Liver (tissue), 10 donors: ENCODE results near the gene DUSP9. TPM values are rescaled to one million over a fixed set of nuclear protein-coding genes. Genes with fewer than 3 reads are reported as not detected.

Source experiments
- DNase-seq: peaks from one replicate; pipeline ENCODE4 v3.0.0-alpha.2; 2017; ENCODE audit warnings: low spot score
- H3K27ac ChIP-seq, 2 donors: one replicate each; pipeline ENCODE4 v1.7.0; 2013; ENCODE audit warnings: inconsistent platforms in 2 of 2, low read length in 2 of 2, control low read depth in 1 of 2, low read depth in 1 of 2, mild to moderate bottlenecking in 1 of 2
- H3K27me3 ChIP-seq, 4 donors: one replicate each; pipeline versions ENCODE4 v1.6.1 to v1.7.0; 2013; ENCODE audit warnings: low read length in 3 of 4, inconsistent platforms in 1 of 4, mild to moderate bottlenecking in 1 of 4, moderate library complexity in 1 of 4; ENCODE audit not compliant: control insufficient read depth in 4 of 4, insufficient read depth in 4 of 4
- H3K36me3 ChIP-seq, 4 donors: one replicate each; pipeline versions ENCODE4 v1.6.1 to v1.7.0; 2013; ENCODE audit warnings: low read length in 3 of 4, mild to moderate bottlenecking in 3 of 4, low read depth in 1 of 4, moderate library complexity in 1 of 4; ENCODE audit not compliant: control insufficient read depth in 4 of 4, insufficient read depth in 3 of 4
- H3K4me1 ChIP-seq, 4 donors: one replicate each; pipeline versions ENCODE4 v1.6.1 to v1.7.0; 2013; ENCODE audit warnings: low read length in 3 of 4, mild to moderate bottlenecking in 3 of 4, moderate library complexity in 1 of 4; ENCODE audit not compliant: control insufficient read depth in 4 of 4, insufficient read depth in 4 of 4
- H3K4me3 ChIP-seq, 3 donors: one replicate each; pipeline versions ENCODE4 v1.6.1 to v1.7.0; 2013; ENCODE audit warnings: low read length in 3 of 3, control low read depth in 1 of 3, low read depth in 1 of 3, mild to moderate bottlenecking in 1 of 3
- H3K9ac ChIP-seq, 2 donors: one replicate each; pipeline ENCODE4 v1.7.0; 2013; ENCODE audit warnings: low read length in 2 of 2, mild to moderate bottlenecking in 2 of 2, moderate library complexity in 2 of 2, control low read depth in 1 of 2, low read depth in 1 of 2
- H3K9me3 ChIP-seq, 4 donors: one replicate each; pipeline versions ENCODE4 v1.6.1 to v1.7.0; 2013; ENCODE audit warnings: low read length in 3 of 4; ENCODE audit not compliant: control insufficient read depth in 4 of 4
- TAF1 ChIP-seq: conservative IDR thresholded peaks from 2 replicates; pipeline ENCODE4 v1.6.1; 2016; ENCODE audit warnings: antibody characterized with exemption, mild to moderate bottlenecking
- WGBS: extraction: QIAGEN DNeasy Blood & Tissue Kit; methylation state at CpG from one replicate; pipeline ENCODE4 v1.1.7; 2013; 5-methylcytosine and 5-hydroxymethylcytosine counted together
- polyA plus RNA-seq, 2 donors: library from polyadenylated mRNA; stranded (reverse) in 1 of 2; unstranded in 1 of 2; fragments of 200-250 nt in 1 of 2; fragments of >200 nt in 1 of 2; fragmentation: Nextera tagmentation in 1 of 2; extraction: Ambion mirVana in 1 of 2; gene quantifications; one replicate each; pipeline versions ENCODE4 v1.2.1 to v1.2.3, GENCODE V29; 2013 to 2015
- small RNA-seq: library from RNA; depleted of rRNA; stranded (forward); fragments of <200 nt; gene quantifications from one replicate; pipeline ENCODE3, GENCODE V24; 2014
- total RNA-seq, 2 donors: library from RNA; depleted of rRNA; stranded (reverse); fragments of >200 nt; gene quantifications; one replicate each; pipeline ENCODE4 v1.2.3, GENCODE V29; 2014
- donor health status: healthy.
- donor health status: healthy.
- donor health status: healthy.
- donor health status: healthy.
- donor health status: healthy.

The DUSP9 gene
- total and polyA plus RNA-seq, 4 donors: 0.42 to 164 (median 1.4) TPM

GRCh38 chrX:153700376-153700945 is 53.5 kb downstream of the DUSP9 start:
- no peak for DNase-seq
- Histone ChIP-seq H3K36me3 (peaks cover 0 to 23% (median 4%) of the 10 kb centered on the region in 4 donors), H3K9ac (no peak overlapping the region), H3K4me3 (no peak overlapping the region), H3K27me3 (no peaks in the 10 kb centered on the region), H3K9me3 (no peaks in the 10 kb centered on the region), H3K27ac (no peak overlapping the region), H3K4me1 (no peaks in the 10 kb centered on the region)
- WGBS: 78% methylated on average over 15 of the region's 15 CpGs
- TF ChIP-seq TAF1: no peak

Small RNA genes lying within 50 kb of the gene (small RNA-seq; reads per million reads assigned to genes)
- not detected for gene RN7SL687P

Other genes with a start within 250 kb of the DUSP9 start
- not detected for gene PNMA6E, start 245.9 kb upstream of the DUSP9 start, total RNA-seq
- gene PNMA6E, start 245.9 kb upstream of the DUSP9 start, polyA plus RNA-seq: not detected
- gene ZFP92, start 235.7 kb upstream of the DUSP9 start, total RNA-seq: 1 to 10 TPM in 1 of 2 donors, under 1 TPM in 1; 0.56 to 1.3 TPM
- gene ZFP92, start 235.7 kb upstream of the DUSP9 start, polyA plus RNA-seq: under 1 TPM; 0.24 to 0.31 TPM
- 1 to 10 TPM; 1.2 to 1.3 TPM for gene TREX2, start 201.1 kb upstream of the DUSP9 start, total RNA-seq
- under 1 TPM in 1 of 2 donors, not detected in 1; 0.13 TPM for gene TREX2, start 201.1 kb upstream of the DUSP9 start, polyA plus RNA-seq
- 1 to 10 TPM; 7.0 to 7.2 TPM for gene HAUS7, start 176.6 kb upstream of the DUSP9 start, total RNA-seq
- gene HAUS7, start 176.6 kb upstream of the DUSP9 start, polyA plus RNA-seq: 1 to 10 TPM; 8.4 to 8.9 TPM
- gene BGN, start 152.2 kb upstream of the DUSP9 start, total RNA-seq: 10 to 100 TPM; 11.7 to 30.7 TPM
- gene BGN, start 152.2 kb upstream of the DUSP9 start, polyA plus RNA-seq: 100 to 1,000 TPM in 1 of 2 donors, 10 to 100 TPM in 1; 58.8 to 131 TPM
- not detected for gene ATP2B3, start 129.6 kb upstream of the DUSP9 start, total RNA-seq
- gene ATP2B3, start 129.6 kb upstream of the DUSP9 start, polyA plus RNA-seq: not detected
- gene CCNQ, start 48.1 kb upstream of the DUSP9 start, total RNA-seq: 1 to 10 TPM; 8.9 to 9.7 TPM
- gene CCNQ, start 48.1 kb upstream of the DUSP9 start, polyA plus RNA-seq: 10 to 100 TPM in 1 of 2 donors, 1 to 10 TPM in 1; 9.9 to 14.7 TPM
- under 1 TPM in 1 of 2 donors, not detected in 1; 0.17 TPM for gene PNCK, start 26.6 kb downstream of the DUSP9 start, total RNA-seq
- under 1 TPM in 1 of 2 donors, not detected in 1; 0.02 TPM for gene PNCK, start 26.6 kb downstream of the DUSP9 start, polyA plus RNA-seq
- 10 to 100 TPM in 1 of 2 donors, under 1 TPM in 1; 0.84 to 44.4 TPM for gene SLC6A8, start 40.7 kb downstream of the DUSP9 start, total RNA-seq
- 1 to 10 TPM in 1 of 2 donors, under 1 TPM in 1; 0.25 to 1.9 TPM for gene SLC6A8, start 40.7 kb downstream of the DUSP9 start, polyA plus RNA-seq
- gene BCAP31, start 77.2 kb downstream of the DUSP9 start, total RNA-seq: 100 to 1,000 TPM in 1 of 2 donors, 10 to 100 TPM in 1; 64.6 to 101 TPM
- gene BCAP31, start 77.2 kb downstream of the DUSP9 start, polyA plus RNA-seq: 100 to 1,000 TPM; 136 to 158 TPM
- gene ABCD1, start 77.7 kb downstream of the DUSP9 start, total RNA-seq: 10 to 100 TPM in 1 of 2 donors, 1 to 10 TPM in 1; 5.6 to 10.8 TPM
- 1 to 10 TPM; 4.0 to 9.6 TPM for gene ABCD1, start 77.7 kb downstream of the DUSP9 start, polyA plus RNA-seq
- under 1 TPM; 0.42 to 0.50 TPM for gene PLXNB3, start 117.0 kb downstream of the DUSP9 start, total RNA-seq
- under 1 TPM; 0.11 to 0.69 TPM for gene PLXNB3, start 117.0 kb downstream of the DUSP9 start, polyA plus RNA-seq
- under 1 TPM in 1 of 2 donors, not detected in 1; 0.05 TPM for gene SRPK3, start 133.8 kb downstream of the DUSP9 start, total RNA-seq
- not detected for gene SRPK3, start 133.8 kb downstream of the DUSP9 start, polyA plus RNA-seq
- gene IDH3G, start 147.2 kb downstream of the DUSP9 start, total RNA-seq: 10 to 100 TPM; 23.3 to 30.1 TPM
- gene IDH3G, start 147.2 kb downstream of the DUSP9 start, polyA plus RNA-seq: 10 to 100 TPM; 32.0 to 40.9 TPM
- 100 to 1,000 TPM; 125 to 150 TPM for gene SSR4, start 147.5 kb downstream of the DUSP9 start, total RNA-seq
- 100 to 1,000 TPM; 458 to 459 TPM for gene SSR4, start 147.5 kb downstream of the DUSP9 start, polyA plus RNA-seq
- 1 to 10 TPM in 1 of 2 donors, under 1 TPM in 1; 0.28 to 1.8 TPM for gene PDZD4, start 183.3 kb downstream of the DUSP9 start, total RNA-seq
- 1 to 10 TPM in 1 of 2 donors, under 1 TPM in 1; 0.15 to 1.1 TPM for gene PDZD4, start 183.3 kb downstream of the DUSP9 start, polyA plus RNA-seq
- under 1 TPM in 1 of 2 donors, not detected in 1; 0.59 TPM for gene L1CAM, start 239.0 kb downstream of the DUSP9 start, total RNA-seq
- gene L1CAM, start 239.0 kb downstream of the DUSP9 start, polyA plus RNA-seq: under 1 TPM; 0.28 to 0.39 TPM